ENCODE data around the gene IFT20.

GRCh38 chr17:28313841-28314240 is 21.4 kb downstream of the IFT20 start:
- no peak for TF ChIP-seq CTCF (IDR thresholded peaks at IDR 0.05)
- TF ChIP-seq POLR2A (IDR thresholded peaks at IDR 0.05), result no peak

Data from thyroid gland (tissue), 4 donors.